Right lobe of liver (tissue), 4 donors: ENCODE measurements around the gene TNFSF12.

Source experiments
- POLR2A ChIP-seq: fragments of 450-650 bp; IDR thresholded peaks from one replicate; pipeline ENCODE4 v1.6.1; 2017; ENCODE audit warnings: antibody characterized with exemption, mild to moderate bottlenecking
- TF ChIP-seq, protein P1 (sequence below), 4 donors: fragments of 200-600 bp in 3 of 4; fragments of 450-650 bp in 1 of 4; IDR thresholded peaks; one replicate each; pipeline versions ENCODE4 v1.5.1 to v1.8.0; 2016 to 2022; ENCODE audit warnings: antibody characterized with exemption in 4 of 4, mild to moderate bottlenecking in 2 of 4
- donor health status: DM: no; HTN: no; CAD: no.
- donor health status: DM: no; HTN: no; CAD: no.
- donor health status: DM: no; HTN: yes; CAD: no.

DNA sequence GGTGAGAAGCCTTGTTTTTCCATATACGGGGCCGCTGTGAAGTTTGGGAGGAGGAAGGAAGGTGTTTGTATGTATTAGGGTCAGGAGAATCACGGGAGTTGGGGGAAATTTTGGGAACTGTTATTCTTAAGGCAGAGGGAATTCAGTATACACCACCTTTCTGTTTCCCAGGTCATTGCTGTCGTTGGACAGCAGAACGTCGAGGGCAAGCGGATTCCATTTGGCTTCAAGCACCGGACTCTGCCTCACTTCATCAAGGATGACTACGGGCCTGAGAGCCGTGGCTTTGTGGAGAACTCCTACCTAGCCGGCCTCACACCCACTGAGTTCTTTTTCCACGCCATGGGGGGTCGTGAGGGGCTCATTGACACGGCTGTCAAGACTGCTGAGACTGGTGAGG is 47.1 kb upstream of the TNFSF12 start:
- TF ChIP-seq, protein P1, sequence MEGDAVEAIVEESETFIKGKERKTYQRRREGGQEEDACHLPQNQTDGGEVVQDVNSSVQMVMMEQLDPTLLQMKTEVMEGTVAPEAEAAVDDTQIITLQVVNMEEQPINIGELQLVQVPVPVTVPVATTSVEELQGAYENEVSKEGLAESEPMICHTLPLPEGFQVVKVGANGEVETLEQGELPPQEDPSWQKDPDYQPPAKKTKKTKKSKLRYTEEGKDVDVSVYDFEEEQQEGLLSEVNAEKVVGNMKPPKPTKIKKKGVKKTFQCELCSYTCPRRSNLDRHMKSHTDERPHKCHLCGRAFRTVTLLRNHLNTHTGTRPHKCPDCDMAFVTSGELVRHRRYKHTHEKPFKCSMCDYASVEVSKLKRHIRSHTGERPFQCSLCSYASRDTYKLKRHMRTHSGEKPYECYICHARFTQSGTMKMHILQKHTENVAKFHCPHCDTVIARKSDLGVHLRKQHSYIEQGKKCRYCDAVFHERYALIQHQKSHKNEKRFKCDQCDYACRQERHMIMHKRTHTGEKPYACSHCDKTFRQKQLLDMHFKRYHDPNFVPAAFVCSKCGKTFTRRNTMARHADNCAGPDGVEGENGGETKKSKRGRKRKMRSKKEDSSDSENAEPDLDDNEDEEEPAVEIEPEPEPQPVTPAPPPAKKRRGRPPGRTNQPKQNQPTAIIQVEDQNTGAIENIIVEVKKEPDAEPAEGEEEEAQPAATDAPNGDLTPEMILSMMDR (IDR thresholded peaks at IDR 0.05) = no peak
- TF ChIP-seq POLR2A = no peak
